CD4-positive, alpha-beta T cell treated with Interleukin-15 for 4 hours (primary cell): ENCODE data around the gene FBLN7.
"Not testable (repeated sequence)": the region's sequence is repeated elsewhere in the genome, so short reads cannot be mapped to it uniquely, and the experiment has no call there.

Experiments used
- DNase-seq: peaks from one replicate; pipeline ENCODE4 v3.0.0-alpha.2; 2020; ENCODE audit warnings: low spot score

Gene FBLN7, protein sequence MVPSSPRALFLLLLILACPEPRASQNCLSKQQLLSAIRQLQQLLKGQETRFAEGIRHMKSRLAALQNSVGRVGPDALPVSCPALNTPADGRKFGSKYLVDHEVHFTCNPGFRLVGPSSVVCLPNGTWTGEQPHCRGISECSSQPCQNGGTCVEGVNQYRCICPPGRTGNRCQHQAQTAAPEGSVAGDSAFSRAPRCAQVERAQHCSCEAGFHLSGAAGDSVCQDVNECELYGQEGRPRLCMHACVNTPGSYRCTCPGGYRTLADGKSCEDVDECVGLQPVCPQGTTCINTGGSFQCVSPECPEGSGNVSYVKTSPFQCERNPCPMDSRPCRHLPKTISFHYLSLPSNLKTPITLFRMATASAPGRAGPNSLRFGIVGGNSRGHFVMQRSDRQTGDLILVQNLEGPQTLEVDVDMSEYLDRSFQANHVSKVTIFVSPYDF

DNA sequence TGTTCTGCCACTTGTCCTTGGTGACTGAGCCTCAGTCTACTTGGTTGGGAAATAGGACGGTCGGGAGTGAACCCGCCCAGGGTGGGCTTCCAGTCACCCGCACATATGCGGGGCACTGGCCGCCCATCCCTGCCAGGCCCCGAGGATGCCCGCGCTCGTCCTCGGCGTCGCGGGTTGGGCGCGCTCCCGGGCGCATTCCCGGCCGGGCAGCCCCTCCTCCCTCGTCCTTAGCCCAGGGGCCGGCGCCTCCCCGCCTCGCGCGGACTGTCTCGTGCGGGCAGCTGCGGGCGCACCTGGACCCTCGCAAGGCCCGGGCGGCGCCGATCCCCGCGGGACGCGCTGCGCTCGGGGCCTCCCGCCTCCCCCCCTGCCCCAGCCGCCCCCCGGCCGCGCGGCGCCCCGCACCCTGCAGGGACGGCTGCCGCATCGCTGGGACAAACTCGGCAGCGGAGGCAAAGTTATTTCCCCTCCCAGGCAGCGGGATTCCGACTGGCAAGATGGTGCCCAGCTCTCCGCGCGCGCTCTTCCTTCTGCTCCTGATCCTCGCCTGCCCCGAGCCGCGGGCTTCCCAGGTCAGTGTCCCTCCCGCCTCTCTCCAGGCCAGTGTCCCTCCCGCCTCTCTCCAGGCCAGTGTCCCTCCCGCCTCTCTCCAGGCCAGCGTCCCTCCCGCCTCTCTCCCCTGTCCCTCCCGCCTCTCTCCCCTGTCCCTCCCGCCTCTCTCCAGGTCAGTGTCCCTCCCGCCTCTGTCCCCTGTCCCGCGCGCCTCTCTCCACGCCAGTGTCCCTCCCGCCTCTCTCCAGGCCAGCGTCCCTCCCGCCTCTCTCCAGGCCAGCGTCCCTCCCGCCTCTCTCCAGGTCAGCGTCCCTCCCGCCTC is at the start of gene FBLN7:
TSS of gene FBLN7 (plus strand) at position 227 of the 874 bp plus-strand sequence. CDS start at position 498, 271 bp downstream.
- no peak for DNase-seq

DNA sequence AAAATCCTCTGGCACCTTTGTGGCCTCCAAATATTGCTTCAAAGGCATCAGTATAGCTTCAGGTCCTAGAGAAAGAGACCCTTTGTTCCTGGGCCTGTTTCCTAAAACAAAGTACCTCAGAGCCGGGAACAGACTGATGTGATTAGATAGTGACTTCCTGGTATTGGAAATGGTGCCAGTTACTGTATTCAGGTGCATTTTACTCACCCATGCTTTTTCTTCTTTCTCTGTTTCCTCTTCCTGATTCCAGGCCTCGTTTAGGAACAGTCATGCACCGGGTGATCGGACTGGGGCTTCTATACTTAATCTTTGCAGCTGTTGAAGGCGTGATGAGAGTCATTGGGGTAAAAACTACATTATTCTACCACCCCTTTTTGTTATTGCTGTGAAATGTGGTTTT is 48.8 kb upstream of the FBLN7 start:
- DNase-seq, result no peak

DNA sequence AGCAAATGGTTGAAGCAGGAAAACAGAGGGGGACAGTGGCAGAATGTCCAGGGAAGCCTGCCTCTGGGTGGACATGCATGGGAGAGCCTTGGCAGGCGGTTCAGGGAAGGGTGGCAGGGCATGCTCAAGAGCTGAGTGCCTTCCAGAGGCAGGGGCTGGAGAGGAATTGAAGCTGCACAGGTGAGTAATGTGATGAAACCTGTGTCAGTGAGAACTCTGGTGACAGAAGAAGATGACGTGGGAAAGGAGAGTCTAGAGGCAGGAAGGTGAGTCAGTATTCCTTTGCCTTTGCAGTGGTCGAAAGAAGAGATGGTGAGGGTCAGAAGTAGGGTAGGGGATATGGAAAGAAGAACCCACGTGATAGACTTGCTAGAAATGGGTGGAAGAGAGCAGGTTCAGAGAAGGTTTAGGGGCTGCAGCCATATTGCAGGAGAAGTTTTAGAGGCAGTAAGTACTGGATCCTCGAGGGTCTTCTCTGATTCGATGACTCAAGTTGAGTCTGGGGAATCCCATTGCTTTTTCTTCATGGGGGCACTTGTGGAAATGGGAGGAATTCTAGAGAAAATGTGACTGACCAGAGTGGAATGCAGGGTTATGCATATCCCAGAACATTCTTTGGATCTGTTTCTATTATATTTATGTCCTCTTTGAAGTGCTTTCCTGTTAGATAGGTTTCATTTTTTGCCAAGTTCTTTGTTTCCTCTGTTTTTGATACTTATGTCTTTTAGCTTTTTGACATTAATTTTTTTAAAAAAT is 45.7 kb upstream of the FBLN7 start:
- no peak for DNase-seq

DNA sequence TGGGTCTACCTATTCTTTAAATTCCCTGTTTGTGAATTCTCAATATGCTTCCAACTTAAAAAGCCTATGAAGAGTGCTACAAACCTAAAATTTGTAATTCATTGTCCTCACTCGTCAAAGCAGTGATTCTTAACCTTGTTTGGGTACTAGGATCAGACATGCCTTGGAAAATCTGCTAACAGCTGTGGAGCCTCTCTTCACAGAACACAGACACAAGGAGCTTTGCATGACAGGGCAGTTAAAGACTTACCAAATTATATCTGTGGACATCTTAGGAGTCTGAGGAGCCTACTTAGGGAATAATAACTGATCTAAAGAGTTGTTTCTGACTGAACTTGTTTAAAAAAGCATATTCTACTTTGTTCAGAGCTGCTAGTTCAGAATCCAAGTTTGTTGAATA is 45.0 kb upstream of the FBLN7 start:
- DNase-seq, result no peak

DNA sequence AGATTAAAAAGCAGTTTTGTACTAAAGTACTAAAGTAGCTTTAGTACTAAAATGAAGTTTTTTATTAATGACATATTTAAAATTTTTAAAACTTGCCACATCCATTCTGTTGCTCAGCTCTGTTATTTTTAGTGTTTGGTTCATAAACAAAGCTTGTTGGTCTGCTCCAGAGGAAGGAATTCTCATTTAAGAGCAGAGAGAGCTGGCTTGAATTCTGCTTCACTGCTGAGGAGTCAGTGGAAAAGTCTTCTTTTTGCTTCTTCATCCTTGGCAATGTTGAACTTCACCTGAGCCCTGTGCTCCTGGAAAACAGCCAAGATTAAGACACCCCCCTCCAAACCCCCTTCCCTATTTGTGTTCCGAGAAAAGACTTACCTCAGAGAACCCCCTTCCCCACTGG is 42.5 kb upstream of the FBLN7 start:
- no peak for DNase-seq

DNA sequence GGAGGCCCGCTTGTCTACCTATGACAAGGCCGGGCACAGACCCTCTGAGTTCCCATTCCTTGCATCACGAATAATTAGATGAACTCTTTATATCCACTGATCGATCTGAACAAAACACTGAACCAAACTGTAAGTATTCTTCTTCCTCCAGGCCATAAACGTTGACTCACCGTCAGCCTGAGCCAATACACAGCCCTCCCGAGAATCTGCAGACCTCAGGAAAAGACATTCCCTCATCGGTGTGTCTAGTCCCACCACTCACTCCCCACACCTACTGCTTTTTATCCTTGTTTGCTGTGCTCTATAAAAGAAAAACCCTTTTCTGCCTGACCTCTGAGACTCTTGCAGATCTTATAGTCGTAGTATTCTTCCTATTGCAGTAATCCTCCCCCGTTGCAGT is 42.1 kb upstream of the FBLN7 start:
- no peak for DNase-seq

DNA sequence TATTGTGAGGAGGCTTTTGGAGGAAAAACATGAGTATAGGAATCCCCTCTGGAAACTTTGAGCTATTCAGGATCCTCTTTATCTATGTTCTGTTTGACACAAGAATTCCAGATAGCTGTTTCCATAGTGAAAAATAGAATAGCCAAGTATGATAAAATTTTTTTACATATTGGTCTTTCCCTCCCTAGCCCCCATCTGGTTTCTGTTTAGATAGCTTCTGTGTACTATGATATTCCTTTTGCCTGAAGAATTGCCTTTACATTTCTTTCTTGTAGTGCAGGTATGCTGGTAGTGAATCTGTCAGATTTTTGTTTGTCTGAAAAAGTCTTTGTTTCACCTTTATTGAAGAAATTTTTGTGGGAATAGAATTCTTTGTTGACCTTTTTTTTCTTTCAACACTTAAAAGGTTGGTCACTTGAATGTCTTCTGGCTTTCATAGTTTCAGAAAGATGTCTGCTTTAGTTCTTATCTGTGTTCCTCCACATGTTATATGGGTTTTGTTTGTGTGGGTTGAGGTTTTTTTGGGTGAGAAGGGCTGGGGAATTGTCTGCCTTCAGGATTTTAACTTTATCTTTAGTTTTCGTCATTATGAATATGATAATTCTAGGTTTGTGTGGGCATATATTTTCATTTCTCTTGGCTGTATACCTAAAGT is 29.9 kb upstream of the FBLN7 start:
- no peak for DNase-seq

DNA sequence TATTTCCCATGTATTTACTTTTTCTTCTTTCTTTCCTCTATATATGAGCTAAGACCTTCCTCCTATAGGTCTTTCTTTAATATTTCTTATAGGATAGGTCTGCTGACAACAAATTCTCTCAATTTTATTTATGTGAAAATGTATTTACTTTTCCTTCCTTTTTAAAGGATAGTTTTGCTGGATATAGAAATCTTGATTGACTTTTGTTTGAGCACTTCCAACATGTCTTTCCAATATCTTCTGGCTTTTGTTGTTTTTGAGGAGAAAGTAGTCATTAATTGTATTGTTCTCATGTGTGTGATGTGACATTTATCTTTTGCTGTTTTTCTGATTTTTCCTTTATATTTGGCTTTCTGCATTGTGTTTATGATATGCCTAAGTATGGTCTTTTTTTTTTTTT is 28.9 kb upstream of the FBLN7 start:
- DNase-seq, result no peak

DNA sequence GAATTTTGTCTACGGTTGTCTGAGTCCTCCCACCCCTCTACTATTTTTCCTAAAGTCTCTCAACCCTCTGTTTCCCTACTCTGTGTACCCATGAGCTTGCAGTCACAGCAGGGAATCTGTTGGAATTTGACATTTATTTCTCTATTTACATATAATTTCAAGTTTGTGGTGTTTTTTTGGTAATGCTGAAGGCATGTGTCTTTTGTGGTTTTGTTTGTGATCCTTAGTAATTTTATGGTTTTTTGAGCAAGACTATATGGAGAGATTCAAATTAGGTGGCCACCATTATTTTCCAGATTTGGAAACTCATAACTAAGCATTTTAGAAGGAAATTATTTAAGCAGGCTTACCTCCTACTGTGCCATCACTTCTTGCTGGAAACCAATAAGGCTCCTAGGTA is 27.2 kb upstream of the FBLN7 start:
- DNase-seq, result no peak

DNA sequence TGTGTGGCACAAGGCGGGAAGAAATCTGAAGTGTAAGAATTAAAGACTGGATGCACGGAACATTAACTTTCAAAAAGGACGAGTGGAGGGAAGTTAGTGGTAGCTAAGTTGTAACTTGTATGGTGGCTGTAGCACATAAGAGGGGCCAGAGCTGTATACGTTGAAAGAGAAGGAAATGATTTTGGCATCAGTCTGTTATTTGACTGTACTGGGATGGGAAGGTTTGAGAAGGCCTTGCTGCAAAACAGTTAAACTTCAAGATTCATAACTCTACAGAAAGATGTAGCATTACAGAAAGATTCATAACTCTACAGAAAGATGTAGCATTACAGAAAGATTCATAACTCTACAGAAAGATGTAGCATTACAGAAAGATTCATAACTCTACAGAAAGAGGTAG is 24.8 kb upstream of the FBLN7 start:
- DNase-seq, result not testable (repeated sequence)

DNA sequence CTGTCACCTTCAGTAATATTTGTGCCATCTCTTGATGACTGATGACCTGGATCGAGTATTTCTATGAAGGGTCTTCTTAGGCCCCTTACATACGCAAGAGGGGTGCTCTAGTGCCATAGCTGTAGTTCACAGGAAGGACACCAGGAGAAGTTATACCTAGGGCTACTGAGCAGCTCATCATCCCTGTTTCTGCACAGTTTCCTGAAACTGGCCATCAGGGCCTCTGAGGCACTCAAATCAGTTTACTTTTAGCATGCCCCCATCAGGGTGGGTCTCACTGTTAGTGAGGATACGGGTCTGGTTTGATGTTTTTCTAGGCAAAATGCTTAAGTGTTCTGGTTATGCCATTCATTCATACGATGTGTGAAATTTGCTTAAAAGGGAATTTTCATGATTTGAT is 20.0 kb upstream of the FBLN7 start:
- no peak for DNase-seq

DNA sequence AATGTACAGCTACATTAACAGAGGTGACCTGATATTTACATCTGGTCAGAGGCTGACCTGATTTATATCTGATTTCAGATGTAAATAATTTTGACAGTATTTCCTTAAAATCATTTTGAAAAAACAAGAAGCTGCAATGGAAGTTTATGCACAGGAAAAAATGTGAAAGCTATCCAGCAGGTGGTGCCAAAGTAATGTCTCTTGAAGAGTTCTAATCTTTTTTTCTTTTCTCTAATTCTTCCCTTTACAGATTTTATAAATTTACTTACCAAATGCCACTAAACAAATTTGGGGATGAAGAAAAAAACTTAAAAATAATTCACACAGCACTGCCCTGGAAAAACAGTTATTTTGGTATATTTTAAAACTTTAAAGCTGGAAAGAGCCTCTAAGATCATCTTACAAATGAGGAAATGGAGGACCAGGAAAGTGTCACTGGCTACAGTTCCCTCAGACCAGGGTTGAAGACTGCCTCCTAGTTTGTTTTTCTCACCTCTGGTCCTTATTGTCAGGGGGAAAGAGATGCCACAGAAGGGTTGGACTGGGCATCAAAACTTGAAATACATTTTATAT is 16.4 kb upstream of the FBLN7 start:
- DNase-seq, result peak; percentile 50

DNA sequence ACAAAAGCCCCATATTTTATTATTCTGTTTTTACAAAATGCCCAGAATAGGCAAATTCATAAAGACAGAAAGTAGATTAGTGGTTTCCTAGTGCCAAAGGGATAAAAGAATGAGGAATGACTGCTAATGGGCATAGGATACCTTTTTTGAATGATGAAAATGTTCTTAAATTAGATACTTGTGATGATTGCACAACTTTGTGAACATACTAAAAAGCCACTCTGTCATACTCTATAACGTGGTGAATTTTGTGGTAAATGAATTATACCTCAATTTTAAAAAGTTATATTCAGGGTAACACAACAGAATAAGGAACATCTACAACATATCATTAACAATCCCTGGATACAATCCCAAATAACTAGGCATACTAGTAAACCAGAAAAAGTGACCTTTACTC is 9.1 kb upstream of the FBLN7 start:
- DNase-seq, result no peak

DNA sequence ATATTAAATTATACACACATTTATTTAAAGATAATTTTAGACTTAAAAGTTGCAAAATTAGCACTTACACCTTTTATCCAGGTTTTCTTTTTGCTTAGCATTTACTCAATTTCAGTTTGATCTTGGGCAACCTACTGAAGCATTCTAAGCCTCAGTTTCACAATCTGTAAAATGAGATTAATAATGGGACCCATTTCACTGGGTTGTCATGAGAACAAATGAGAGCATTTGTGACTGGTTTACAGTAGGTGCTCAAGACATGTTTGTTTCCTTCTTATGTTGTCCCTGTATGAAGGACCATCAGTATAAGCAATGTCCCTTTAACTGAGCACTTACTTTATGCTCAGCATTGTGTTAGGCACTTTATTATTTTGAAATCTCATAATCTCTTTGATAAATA is 4.8 kb upstream of the FBLN7 start:
- DNase-seq, result no peak

DNA sequence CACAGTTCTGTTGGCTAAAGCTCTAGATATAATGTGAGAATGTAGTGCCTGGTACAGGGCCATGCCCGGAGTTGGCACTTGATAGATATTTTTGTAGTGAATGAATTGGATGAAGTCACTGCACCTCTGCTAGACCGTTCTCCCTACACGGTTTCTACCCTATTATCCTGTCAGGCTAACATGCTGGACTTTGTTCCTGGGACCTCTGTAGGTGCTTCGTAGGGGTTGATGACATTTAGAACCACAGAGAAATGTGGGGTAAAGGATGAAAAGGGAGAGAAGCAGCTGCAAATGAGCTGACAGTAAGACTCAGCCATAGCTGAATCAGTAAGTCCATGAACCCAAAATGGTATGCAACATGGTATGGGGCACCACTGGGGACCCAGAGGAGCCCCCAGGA is 4.1 kb upstream of the FBLN7 start:
- no peak for DNase-seq

DNA sequence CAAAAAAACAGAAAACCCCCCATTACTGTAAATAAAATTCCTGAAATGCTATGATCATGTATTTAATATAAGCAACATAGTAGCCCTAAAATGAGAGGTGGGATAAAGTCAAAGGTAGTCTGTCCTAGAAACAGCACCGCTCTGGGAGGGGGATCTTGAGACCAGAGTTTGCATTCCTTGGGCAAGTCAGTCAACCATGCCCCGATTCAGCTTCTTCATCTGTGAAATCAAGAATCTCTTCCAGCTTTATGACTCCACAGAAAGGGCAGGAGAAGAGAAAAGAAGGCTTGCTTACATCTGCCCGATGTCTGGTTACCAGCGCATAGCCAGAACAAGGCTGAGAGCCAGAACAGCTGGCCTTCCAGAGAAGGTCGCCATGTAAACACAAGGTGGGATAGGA is 2.1 kb upstream of the FBLN7 start:
- DNase-seq, result no peak

DNA sequence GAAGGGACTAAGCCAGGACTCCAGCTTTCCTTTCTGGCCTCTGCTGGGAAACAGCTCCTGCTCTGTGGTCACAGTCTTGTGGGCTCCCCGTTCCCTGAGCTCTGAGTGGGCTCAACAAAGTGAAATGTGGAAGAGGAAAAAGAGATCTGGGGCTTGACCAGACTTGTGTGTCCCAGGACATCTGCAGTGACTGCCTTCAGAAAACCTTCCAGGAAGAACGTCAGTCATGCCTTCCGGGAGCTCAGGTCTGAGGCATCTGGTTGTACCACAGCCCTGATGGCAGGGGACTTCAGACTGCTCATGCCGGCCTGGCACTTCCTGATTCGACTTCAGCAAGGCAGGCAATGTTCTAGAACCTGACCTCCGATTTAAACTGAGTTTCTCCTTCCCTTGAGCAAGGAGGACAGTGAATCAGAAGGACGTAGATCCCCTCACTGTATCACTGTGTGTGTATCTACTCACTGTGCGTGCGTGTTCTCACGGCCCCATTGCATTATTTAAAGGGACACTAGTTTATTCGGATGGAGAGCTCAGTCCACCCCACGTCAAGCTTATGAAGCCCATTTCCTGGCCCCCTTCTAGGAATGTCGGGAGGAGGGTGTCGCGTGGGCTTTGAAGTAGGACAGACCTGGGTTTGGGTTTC is 548 bp upstream of the FBLN7 start:
- peak; percentile 11 for DNase-seq

DNA sequence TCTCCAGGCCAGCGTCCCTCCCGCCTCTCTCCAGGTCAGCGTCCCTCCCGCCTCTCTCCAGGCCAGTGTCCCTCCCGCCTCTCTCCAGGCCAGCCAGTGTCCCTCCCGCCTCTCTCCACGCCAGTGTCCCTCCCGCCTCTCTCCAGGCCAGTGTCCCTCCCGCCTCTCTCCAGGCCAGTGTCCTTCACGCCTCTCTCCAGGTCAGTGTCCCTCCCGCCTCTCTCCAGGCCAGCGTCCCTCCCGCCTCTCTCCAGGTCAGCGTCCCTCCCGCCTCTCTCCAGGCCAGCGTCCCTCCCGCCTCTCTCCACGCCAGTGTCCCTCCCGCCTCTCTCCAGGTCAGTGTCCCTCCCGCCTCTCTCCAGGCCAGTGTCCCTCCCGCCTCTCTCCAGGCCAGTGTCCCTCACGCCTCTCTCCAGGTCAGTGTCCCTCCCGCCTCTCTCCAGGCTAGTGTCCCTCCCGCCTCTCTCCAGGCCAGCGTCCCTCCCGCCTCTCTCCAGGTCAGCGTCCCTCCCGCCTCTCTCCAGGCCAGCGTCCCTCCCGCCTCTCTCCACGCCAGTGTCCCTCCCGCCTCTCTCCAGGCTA is 939 bp downstream of the FBLN7 start:
- DNase-seq, result not testable (repeated sequence)

DNA sequence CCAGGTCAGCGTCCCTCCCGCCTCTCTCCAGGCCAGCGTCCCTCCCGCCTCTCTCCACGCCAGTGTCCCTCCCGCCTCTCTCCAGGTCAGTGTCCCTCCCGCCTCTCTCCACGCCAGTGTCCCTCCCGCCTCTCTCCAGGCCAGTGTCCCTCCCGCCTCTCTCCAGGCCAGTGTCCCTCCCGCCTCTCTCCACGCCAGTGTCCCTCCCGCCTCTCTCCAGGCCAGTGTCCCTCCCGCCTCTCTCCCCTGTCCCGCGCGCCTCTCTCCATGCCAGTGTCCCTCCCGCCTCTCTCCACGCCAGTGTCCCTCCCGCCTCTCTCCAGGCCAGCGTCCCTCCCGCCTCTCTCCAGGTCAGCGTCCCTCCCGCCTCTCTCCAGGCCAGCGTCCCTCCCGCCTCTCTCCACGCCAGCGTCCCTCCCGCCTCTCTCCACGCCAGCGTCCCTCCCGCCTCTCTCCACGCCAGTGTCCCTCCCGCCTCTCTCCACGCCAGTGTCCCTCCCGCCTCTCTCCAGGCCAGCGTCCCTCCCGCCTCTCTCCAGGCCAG is 1.5 kb downstream of the FBLN7 start:
- not testable (repeated sequence) for DNase-seq

DNA sequence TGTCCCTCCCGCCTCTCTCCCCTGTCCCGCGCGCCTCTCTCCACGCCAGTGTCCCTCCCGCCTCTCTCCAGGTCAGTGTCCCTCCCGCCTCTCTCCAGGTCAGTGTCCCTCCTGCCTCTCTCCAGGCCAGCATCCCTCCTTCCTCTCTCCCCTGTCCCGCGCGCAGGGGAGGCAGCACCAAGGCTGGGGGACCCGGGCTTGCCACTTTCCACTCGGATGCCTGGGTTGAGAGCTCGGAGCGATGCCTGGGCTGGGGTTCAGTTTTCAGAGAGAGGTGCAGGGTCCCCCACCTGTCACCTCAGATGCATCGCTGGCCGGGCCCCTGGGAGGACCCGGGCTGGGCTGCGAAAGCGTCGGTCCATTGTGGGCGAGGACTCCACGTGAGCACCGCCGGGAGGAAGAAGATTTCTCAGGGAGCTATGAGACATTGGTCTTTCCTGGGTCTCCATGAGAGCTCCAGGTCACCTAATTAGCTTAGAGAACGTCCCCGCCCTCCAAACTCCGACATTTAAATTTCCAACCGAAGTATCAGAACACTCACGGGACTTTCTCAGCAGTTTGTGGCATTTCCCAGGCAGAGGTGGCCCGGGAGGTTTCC is 2.1 kb downstream of the FBLN7 start:
- DNase-seq, result no peak
